Heart left ventricle (tissue), 13 donors: ENCODE results near the gene SLC7A4.

Source experiments
- CTCF ChIP-seq, 12 donors: fragments of 200-600 bp; sonication (generic) in 4 of 12; IDR thresholded peaks; one replicate each; pipeline versions ENCODE4 v1.5.0 to v1.8.0; 2018 to 2022; ENCODE audit warnings: antibody characterized with exemption in 12 of 12, mild to moderate bottlenecking in 5 of 12
- POLR2A ChIP-seq, 2 donors: fragments of 450-650 bp; IDR thresholded peaks; one replicate each; pipeline ENCODE4 v1.6.1; 2017; ENCODE audit warnings: antibody characterized with exemption in 2 of 2, mild to moderate bottlenecking in 2 of 2, moderate library complexity in 2 of 2
- donor health status: ischemic (EF 13 %, LVEDD 7.1; RV severe dilation, severe dysfunction).
- donor health status: DM: no; HTN: yes; CAD: no.
- donor health status: DM: no; HTN: no; CAD: no.
- donor health status: ischemic (EF 25% LVEDD 6.9; RV normal size, moderate dysfunction).
- donor health status: ischemic (EF 25% LVEDD 5.7; RV mildly dilated, moderate dysfunction).
- donor health status: ischemic (EF 35%, LVEDD 5.7; RV mildly dilated, moderate dysfunction).
- donor health status: nonischemic (EF 11% LVEDD 7.7; RV severe dilation, severe dysfunction).
- donor health status: DM: yes; HTN: yes; CAD: no.
- donor health status: PGD.
- donor health status: ischemic (EF 29% LVEDD 5.4; RV normal size, mild dysfunction).
- donor health status: nonischemic (EF 23%, LVEDD 6.1; RV moderate dilation, normal function).

- no peak for TF ChIP-seq POLR2A (IDR thresholded peaks at IDR 0.05)
- no peak for TF ChIP-seq CTCF (IDR thresholded peaks at IDR 0.05)
These were observed 1.5 kb upstream of the SLC7A4 start for GRCh38 chr22:21033895-21034294.
